Neuron (in vitro differentiated cells): Measurements from ENCODE around the gene TYW1.
"Not testable (repeated sequence)": the region's sequence is repeated elsewhere in the genome, so short reads cannot be mapped to it uniquely, and the experiment has no call there.

ENCODE experiments used
- H2AFZ ChIP-seq: one replicate; pipeline ENCODE4 v1.6.1; 2013; ENCODE audit warnings: low read depth, mild to moderate bottlenecking, inconsistent platforms, low read length, moderate library complexity
- H3K27me3 ChIP-seq: one replicate; pipeline ENCODE4 v1.6.1; 2013; ENCODE audit warnings: low read length; ENCODE audit not compliant: insufficient read depth
- H3K36me3 ChIP-seq: one replicate; pipeline ENCODE4 v1.6.1; 2013; ENCODE audit warnings: low read length; ENCODE audit not compliant: insufficient read depth
- H3K4me1 ChIP-seq: one replicate; pipeline ENCODE4 v1.6.1; 2013; ENCODE audit warnings: low read length; ENCODE audit not compliant: insufficient read depth
- H3K4me3 ChIP-seq: 2 replicates; pipeline ENCODE4 v1.5.1; 2013; ENCODE audit warnings: mild to moderate bottlenecking, low read length, moderate library complexity
- H3K9me3 ChIP-seq: one replicate; pipeline ENCODE4 v1.6.1; 2013; ENCODE audit warnings: low read length

Gene TYW1

DNA sequence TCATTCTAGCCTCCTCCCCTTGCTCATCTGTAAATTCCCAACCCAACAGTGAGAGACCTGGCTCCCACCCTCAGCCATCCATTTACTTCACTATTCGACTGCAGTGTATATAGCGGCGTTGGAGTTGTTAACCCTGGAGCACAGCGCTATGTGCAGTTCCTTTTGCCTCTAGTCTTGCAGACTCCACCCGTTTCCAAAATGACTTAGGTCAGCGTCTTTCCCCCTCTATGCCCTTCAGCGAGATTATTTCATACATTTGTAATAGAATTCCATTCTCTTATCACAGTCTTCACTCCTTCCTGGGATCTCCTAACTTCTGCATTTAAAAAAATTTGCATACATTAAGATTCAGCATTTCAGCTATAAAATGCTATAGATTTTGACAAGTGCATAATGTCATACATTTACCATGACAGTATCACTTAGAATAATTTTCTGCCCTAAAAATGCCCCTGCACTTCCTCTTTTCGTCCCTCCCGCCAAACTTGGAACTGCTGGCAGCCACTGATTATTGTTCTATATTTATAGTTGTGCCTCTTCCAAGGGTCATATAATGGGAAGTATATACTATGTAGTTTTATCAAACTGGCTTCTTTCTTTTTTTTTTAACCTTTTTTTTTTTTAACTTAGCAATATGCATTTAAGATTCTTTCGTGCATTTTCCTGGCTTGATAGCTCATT, 215.2 kb downstream of the TYW1 start:
- H3K4me1 ChIP-seq, H3K9me3 ChIP-seq, H2AFZ ChIP-seq, H3K36me3 ChIP-seq, H3K4me3 ChIP-seq, H3K27me3 ChIP-seq: not testable (repeated sequence)

DNA sequence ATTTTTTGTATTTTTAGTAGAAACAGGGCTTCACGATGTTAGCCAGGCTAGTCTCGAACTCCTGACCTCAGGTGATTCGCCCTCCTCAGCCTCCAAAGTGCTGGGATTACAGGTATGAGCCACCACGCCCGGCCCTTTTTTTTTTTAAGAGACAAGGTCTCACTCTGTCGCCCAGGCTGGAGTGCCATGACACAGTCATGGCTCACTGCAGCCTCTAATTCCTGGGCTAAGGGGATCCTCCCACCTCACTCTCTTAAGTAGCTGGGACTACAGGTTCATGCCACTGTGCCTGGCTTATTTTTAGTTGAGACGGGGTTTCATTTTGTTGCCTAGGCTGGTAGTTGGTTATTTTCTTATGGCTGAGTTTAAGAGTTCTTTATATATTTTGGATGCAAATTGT, 216.4 kb downstream of the TYW1 start:
- not testable (repeated sequence) for H3K27me3 ChIP-seq, H3K36me3 ChIP-seq, H3K4me1 ChIP-seq, H3K4me3 ChIP-seq, H2AFZ ChIP-seq, H3K9me3 ChIP-seq

DNA sequence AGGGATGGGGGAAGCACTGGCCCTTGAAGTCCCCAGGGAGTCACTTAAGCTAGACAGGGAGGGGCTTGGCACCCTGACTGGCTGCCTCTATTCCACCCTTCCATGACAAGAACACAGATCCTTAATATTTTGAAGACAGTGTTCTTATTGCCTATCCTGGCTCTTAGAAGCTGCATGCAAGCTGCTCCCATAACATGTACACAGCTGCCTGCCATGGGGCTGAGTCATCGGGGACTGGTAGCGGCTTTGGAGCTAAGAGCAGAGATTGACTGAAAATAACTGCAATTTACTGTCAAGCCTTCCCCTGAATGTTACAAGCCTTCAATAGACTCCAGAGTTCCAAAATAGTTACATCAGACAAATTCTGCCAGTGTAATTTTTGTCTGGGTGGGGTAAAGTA, 226.9 kb downstream of the TYW1 start:
- H3K4me1 ChIP-seq, H2AFZ ChIP-seq, H3K4me3 ChIP-seq, H3K9me3 ChIP-seq, H3K36me3 ChIP-seq, H3K27me3 ChIP-seq: not testable (repeated sequence)

DNA sequence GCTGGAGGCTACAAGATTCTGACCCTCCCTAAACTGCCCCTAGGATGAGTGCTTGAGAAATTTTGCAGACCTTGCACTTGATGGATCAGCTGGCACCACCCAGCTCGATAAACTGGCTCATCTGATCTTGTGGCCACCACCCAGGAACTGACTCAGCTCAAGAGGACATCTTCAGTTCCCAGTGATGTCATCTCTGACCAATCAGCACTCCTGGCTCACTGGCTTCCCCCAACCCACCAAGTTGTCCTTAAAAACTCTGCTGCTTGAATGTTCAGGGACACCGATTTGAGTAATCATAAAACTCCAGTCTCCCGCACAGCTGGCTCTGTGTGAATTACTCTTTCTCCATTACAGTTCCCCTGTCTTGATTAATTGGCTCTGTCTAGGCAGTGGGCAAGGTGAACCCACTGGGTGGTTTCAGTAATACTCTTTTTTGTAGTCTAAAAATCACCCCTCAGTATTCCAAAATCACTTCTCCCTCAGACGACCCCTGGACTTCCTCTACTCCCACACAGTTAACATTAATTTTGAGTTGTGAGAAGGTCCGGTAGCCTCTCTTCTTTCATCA, 229.8 kb downstream of the TYW1 start:
- H3K9me3 ChIP-seq, H3K27me3 ChIP-seq, H3K36me3 ChIP-seq, H3K4me3 ChIP-seq, H2AFZ ChIP-seq, H3K4me1 ChIP-seq: not testable (repeated sequence)

DNA sequence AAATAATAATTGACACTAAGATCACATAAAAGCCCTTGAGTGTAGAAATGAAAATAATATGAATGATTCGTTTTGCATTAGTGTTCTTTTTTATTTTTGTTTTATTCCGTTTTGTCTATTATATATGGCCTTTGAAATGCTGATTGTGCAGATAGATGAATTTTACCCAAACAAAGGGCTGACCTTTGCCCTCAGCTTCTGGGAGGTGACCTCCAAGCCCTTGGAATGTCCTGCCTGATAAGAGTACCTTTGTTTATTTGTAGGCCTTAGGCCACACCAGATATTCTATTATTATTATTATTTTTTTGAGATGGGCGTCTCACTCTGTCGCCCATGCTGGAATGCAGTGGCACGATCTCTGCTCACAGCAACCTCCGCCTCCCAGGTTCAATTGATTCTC, 230.3 kb downstream of the TYW1 start:
- not testable (repeated sequence) for H3K4me3 ChIP-seq, H2AFZ ChIP-seq

DNA sequence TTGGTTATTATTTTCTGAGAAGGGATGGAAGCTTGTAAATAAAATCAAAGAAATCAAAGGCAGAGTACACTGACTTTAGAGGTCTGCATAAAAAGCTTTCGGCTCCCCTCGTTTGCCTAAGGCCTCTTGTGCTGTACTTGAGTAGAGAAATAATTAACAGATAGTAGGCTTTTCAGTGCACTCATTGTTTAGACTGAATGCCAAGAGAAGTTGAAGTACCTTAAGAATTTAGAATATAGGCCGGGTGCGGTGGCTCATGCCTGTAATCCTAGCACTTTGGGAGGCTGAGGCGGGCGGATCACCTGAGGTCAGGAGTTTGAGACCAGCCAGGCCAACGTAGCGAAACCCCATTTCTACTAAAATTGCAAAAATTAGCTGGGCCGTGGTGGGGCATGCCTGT, 232.4 kb downstream of the TYW1 start:
- not testable (repeated sequence) for H3K36me3 ChIP-seq, H3K9me3 ChIP-seq

More for the DNA sequence above, 230.3 kb downstream of the TYW1 start:
- not testable (repeated sequence) for H3K4me1 ChIP-seq, H3K36me3 ChIP-seq, H3K27me3 ChIP-seq, H3K9me3 ChIP-seq

DNA sequence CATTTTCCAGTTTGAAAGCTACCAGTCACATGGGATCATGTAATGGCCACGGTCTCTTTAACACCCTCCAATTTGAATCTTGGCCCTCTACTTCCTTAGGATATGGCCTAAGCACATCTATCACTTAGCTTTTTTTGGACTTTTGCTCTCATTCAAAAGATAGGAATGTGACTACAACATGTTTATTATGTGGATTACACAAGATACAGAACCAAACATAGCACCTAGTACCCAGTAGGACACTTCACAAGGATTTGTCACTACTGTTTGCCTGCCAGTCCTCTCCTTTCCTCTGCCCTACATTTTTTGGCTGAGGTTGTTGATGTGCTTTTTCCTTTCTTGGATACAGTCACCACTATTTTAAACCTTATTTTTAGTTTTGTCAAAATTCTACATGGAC, 233.4 kb downstream of the TYW1 start:
- not testable (repeated sequence) for H3K36me3 ChIP-seq, H3K4me3 ChIP-seq, H2AFZ ChIP-seq, H3K4me1 ChIP-seq, H3K9me3 ChIP-seq, H3K27me3 ChIP-seq

More for the DNA sequence above, 232.4 kb downstream of the TYW1 start:
- H3K4me3 ChIP-seq, H3K4me1 ChIP-seq, H2AFZ ChIP-seq, H3K27me3 ChIP-seq: not testable (repeated sequence)

DNA sequence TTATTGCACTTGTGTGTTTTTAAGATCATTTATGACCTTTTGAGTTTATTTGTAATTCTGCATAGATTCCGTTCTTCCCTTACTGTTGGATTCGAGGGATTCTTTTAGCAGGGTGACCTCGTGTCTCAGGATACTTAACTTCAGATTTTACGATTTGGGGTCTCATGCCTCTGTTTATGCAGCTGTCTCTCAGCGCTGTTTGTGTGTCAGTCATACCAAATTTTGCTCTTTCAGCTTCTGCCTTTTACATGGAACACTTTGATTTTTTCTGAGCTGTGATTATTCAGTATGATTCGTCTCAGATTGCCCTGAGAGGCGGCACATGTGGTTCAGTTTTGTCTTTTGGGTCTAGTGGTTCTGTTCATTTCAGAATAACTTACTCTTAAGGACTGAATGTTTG, 236.9 kb downstream of the TYW1 start:
- not testable (repeated sequence) for H3K36me3 ChIP-seq, H3K27me3 ChIP-seq, H3K9me3 ChIP-seq, H3K4me3 ChIP-seq, H2AFZ ChIP-seq, H3K4me1 ChIP-seq

DNA sequence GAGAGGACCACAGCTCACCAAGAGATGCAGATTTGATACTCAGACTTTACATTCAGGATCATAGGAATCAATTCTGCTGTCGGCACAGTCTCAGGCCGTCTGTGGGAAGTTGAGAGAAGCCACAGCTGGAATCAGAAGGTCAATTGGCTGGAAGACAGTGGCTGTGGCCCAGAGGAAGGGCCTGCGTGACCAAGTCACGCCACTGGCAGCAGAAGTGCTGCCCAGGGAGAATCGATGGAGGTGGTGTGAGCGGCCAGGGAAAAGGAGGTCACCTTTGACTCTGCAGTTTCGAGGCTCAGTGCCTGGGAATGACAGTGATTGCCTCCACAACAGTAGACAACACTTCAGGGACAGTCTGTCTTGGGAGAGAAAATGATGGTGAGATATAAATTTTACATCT, 239.6 kb downstream of the TYW1 start:
- H3K4me3 ChIP-seq, H3K27me3 ChIP-seq, H3K36me3 ChIP-seq, H2AFZ ChIP-seq, H3K4me1 ChIP-seq, H3K9me3 ChIP-seq: not testable (repeated sequence)

DNA sequence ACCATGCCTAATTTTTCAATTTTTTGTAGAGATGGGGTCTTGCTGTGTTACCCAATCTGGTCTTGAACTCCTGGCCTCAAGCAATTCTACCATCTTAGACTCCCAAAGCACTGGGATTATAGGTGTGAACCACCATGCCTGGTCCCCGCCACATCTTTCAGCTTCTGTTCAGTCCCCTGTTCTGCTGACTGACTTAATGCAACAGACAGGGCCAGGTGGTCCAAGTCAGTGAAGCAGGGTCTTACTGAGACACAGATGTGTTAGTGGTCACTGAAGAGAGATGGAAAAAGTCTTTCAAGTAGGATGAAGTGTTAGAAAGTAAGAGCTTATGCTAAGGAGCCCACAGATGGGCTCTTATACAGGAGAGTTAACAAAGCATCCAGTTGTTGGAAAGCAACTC, 246.2 kb downstream of the TYW1 start:
- H3K36me3 ChIP-seq, H3K4me1 ChIP-seq, H3K4me3 ChIP-seq, H2AFZ ChIP-seq, H3K9me3 ChIP-seq, H3K27me3 ChIP-seq: not testable (repeated sequence)

DNA sequence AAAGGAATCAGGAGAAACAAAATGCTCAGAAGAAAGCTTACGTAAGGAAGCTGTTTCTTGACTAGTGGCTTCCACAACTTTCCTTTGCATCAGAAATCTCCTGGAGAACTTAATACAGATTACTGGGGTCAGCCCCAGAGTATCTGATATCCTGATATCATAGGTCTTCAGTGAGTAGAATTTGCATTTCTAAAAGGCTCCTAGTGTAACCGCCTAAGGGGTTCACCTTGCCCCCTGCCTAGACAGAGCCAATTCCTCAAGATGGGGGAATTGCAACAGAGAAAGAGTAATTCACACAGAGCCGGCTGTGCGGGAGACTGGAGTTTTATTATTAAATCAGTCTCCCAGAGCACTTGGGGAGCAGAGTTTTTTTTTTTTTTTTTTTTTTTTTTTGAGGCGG, 251.7 kb downstream of the TYW1 start:
- H3K36me3 ChIP-seq, H3K9me3 ChIP-seq, H3K4me3 ChIP-seq, H3K4me1 ChIP-seq, H2AFZ ChIP-seq, H3K27me3 ChIP-seq: not testable (repeated sequence)

DNA sequence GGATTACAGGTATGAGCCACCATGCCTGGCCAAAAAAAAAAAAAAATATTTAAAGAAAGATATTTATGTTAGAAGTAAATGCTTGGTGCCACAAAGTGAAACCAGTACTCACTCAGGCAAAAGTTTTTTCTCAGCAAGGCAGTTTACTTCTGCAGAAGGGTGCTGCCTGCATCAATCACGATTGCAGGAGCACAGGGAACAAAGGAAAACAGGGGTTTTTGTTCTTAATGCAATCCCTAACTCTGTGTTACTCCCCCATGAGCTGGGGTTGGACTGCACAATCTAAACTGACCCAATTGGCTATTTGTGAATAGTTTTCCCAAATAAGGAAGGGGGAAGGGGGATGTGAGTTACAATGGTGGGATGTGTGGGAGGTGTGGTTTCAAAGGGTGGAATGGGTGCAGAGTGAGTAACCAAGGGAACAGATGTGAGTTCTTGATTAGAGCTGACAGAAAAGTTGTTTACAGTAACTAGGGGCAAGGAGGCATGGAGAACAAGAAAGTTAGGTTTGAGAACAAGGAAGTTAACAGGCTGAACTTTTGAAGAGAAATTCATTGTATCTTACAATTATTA, 255.4 kb downstream of the TYW1 start:
- Histone ChIP-seq H3K36me3 (no peaks in the 10 kb centered on the region), H3K4me1 (no peaks in the 10 kb centered on the region), H3K27me3 (no peaks in the 10 kb centered on the region), H3K4me3 (no peak overlapping the region), H2AFZ (no peak overlapping the region), H3K9me3 (peaks cover 9% of the 10 kb centered on the region)

DNA sequence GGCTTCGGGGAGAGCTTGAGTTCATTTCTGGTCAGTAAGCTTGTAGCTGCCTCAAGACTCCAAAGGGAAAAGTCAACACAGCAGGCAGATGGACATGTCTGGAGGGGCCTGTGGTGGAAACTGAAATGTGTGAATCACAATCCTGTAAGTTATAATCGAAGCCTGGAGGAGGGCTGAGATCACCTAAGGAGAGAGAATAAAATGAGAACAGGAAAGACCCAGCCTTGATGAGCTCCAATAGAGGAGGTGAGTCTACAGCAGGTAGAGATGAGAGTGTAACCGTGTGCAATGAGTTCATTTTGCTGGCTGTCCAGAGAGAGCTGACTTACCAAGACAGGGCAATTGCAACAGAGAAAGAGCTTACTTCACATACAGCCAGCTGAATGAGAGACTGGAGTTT, 258.4 kb downstream of the TYW1 start:
- H3K4me3 ChIP-seq, H3K27me3 ChIP-seq, H3K4me1 ChIP-seq, H3K36me3 ChIP-seq, H3K9me3 ChIP-seq, H2AFZ ChIP-seq: not testable (repeated sequence)

DNA sequence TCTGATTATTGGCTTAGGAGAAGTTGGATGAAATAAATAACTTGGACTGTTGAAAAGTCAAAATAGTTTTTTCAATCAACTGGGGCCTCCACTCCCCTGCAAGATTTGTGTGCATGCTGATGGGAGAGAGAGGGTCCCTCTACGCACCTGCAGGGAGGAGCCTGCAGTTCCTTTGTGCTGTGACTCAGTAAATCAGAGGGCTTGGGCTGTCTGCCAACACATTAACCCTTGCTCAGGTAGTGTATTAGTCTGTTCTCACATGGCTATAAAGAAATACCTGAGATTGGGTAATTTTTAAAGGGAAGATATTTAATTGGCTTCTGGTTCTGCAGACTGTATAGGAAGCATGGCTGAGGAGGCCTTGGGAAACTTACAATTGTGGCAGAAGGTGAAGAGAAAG, 261.1 kb downstream of the TYW1 start:
- H3K4me3 ChIP-seq, H3K4me1 ChIP-seq, H3K9me3 ChIP-seq, H2AFZ ChIP-seq, H3K36me3 ChIP-seq, H3K27me3 ChIP-seq: not testable (repeated sequence)
